GM11168 (cell line): ENCODE data around the gene OSMR.

Experiments used
- in situ Hi-C: fragments of 300-500 bp; cut with MboI; formaldehyde crosslinking; loops from one replicate; pipeline ENCODE4 v1.12.0; 2022; ENCODE audit warnings: low sequenced_read_pairs; ENCODE audit not compliant: unreplicated experiment

The OSMR gene

GRCh38 chr5:38921174-38921573 is 75.4 kb downstream of the OSMR start:
- in situ Hi-C loops = no loop called here

GRCh38 chr5:38922199-38922598 is 76.4 kb downstream of the OSMR start:
- in situ Hi-C loops = no loop called here

GRCh38 chr5:38923661-38924451 is 78.0 kb downstream of the OSMR start:
- in situ Hi-C loops = no loop called here

GRCh38 chr5:38925154-38925925 is 79.5 kb downstream of the OSMR start:
- in situ Hi-C loops = no loop called here

- in situ Hi-C loops = no loop called here
Observed at GRCh38 chr5:38926121-38926520, 80.3 kb downstream of the OSMR start.

GRCh38 chr5:38927470-38927869 is 81.7 kb downstream of the OSMR start:
- in situ Hi-C loops = no loop called here

- in situ Hi-C loops = no loop called here
Observed at GRCh38 chr5:38929838-38930237, 84.0 kb downstream of the OSMR start.

GRCh38 chr5:38931731-38932130 is 85.9 kb downstream of the OSMR start:
- in situ Hi-C loops = no loop called here

GRCh38 chr5:38932854-38933408 is 87.1 kb downstream of the OSMR start:
- in situ Hi-C loops = no loop called here

GRCh38 chr5:38935437-38935836 is 89.6 kb downstream of the OSMR start:
- in situ Hi-C loops = no loop called here

- in situ Hi-C loops = no loop called here
Observed at GRCh38 chr5:38936269-38936668, 90.5 kb downstream of the OSMR start.

- in situ Hi-C loops = no loop called here
Observed at GRCh38 chr5:38938424-38938823, 92.6 kb downstream of the OSMR start.

- in situ Hi-C loops = no loop called here
Observed at GRCh38 chr5:38938973-38939372, 93.2 kb downstream of the OSMR start.

- in situ Hi-C loops = no loop called here
Observed at GRCh38 chr5:38940230-38940858, 94.5 kb downstream of the OSMR start.

- in situ Hi-C loops = no loop called here
Observed at GRCh38 chr5:38941912-38942311, 96.1 kb downstream of the OSMR start.

GRCh38 chr5:38944282-38944681 is 98.5 kb downstream of the OSMR start:
- in situ Hi-C loops = no loop called here

- in situ Hi-C loops = no loop called here
Observed at GRCh38 chr5:38948501-38948900, 102.7 kb downstream of the OSMR start.

GRCh38 chr5:38953426-38954012 is 107.7 kb downstream of the OSMR start:
- in situ Hi-C loops = no loop called here

GRCh38 chr5:38961691-38962090 is 115.9 kb downstream of the OSMR start:
- in situ Hi-C loops = no loop called here

GRCh38 chr5:38968665-38969064 is 122.9 kb downstream of the OSMR start:
- in situ Hi-C loops = no loop called here
